Measurements from ENCODE around the gene PIEZO1.

DNA sequence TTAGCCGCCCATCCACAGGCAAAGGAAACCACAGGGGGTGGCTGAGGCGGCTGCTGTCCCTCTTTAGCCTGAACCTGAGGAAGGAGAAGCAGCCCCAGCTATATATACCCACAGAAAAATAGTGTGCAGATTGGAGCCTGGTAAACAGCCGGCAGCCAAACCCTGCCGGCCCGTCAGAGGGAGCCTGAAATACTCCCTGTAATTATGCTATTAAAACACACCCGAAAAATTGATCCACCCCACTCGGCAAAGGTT, 6.8 kb downstream of the PIEZO1 start:
- no peak for TF ChIP-seq POLR2A (IDR thresholded peaks at IDR 0.05; ENCODE audit: extremely low read depth, insufficient read length)
- TF ChIP-seq, protein P1, sequence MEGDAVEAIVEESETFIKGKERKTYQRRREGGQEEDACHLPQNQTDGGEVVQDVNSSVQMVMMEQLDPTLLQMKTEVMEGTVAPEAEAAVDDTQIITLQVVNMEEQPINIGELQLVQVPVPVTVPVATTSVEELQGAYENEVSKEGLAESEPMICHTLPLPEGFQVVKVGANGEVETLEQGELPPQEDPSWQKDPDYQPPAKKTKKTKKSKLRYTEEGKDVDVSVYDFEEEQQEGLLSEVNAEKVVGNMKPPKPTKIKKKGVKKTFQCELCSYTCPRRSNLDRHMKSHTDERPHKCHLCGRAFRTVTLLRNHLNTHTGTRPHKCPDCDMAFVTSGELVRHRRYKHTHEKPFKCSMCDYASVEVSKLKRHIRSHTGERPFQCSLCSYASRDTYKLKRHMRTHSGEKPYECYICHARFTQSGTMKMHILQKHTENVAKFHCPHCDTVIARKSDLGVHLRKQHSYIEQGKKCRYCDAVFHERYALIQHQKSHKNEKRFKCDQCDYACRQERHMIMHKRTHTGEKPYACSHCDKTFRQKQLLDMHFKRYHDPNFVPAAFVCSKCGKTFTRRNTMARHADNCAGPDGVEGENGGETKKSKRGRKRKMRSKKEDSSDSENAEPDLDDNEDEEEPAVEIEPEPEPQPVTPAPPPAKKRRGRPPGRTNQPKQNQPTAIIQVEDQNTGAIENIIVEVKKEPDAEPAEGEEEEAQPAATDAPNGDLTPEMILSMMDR (IDR thresholded peaks at IDR 0.05; ENCODE audit: low read depth, low read length) = no peak
- no peak for TF ChIP-seq MYC (IDR thresholded peaks at IDR 0.05; ENCODE audit: low read depth, low read length)
- TF ChIP-seq, protein P2, sequence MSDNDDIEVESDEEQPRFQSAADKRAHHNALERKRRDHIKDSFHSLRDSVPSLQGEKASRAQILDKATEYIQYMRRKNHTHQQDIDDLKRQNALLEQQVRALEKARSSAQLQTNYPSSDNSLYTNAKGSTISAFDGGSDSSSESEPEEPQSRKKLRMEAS (IDR thresholded peaks at IDR 0.05; ENCODE audit: low read depth, low read length) = no peak
